GF-D8 (cell line): ENCODE data around the gene DOP1B.

ENCODE experiments used
- DNase-seq: peaks from one replicate; lab custom pipeline; 2025; lab: John Stamatoyannopoulos, UW

Gene DOP1B

GRCh38 chr21:36202726-36203602 is 46.3 kb downstream of the DOP1B start:
- DNase-seq: no peak

GRCh38 chr21:36203603-36203889 is 46.9 kb downstream of the DOP1B start:
- DNase-seq: no peak

GRCh38 chr21:36204980-36205379 is 48.4 kb downstream of the DOP1B start:
- DNase-seq: no peak

- no peak for DNase-seq
Observed at GRCh38 chr21:36205962-36206361, 49.3 kb downstream of the DOP1B start.
